Skeletal muscle satellite cell (primary cell): ENCODE results near the gene SH3PXD2A.

Experiments used
- H3K27me3 ChIP-seq: 2 replicates; pipeline ENCODE4 v1.7.0; 2013; ENCODE audit warnings: low read length; ENCODE audit not compliant: control insufficient read depth, insufficient read depth
- H3K36me3 ChIP-seq: 2 replicates; pipeline ENCODE4 v1.7.0; 2013; ENCODE audit warnings: mild to moderate bottlenecking, control low read depth, low read length; ENCODE audit not compliant: insufficient read depth
- H3K4me1 ChIP-seq: 2 replicates; pipeline ENCODE4 v1.7.0; 2013; ENCODE audit warnings: low read length; ENCODE audit not compliant: control insufficient read depth, insufficient read depth
- H3K4me2 ChIP-seq: 2 replicates; pipeline ENCODE4 v1.7.0; 2013; ENCODE audit warnings: mild to moderate bottlenecking, low read length
- H3K4me3 ChIP-seq: 2 replicates; pipeline ENCODE4 v1.7.0; 2013; ENCODE audit warnings: low read length
- H3K9ac ChIP-seq: 2 replicates; pipeline ENCODE4 v1.7.0; 2013; ENCODE audit warnings: mild to moderate bottlenecking, low read depth, low read length, moderate library complexity
- H3K9me3 ChIP-seq: replicated peaks from 2 replicates; pipeline ENCODE4 v1.7.0; 2013; ENCODE audit warnings: mild to moderate bottlenecking, control low read depth, low read length

Gene SH3PXD2A

GRCh38 chr10:103688491-103688890 lies 166.9 kb downstream of the SH3PXD2A start:
- no peak overlapping the region for H3K4me2 ChIP-seq
- H3K9me3 ChIP-seq = no peaks in the 10 kb centered on the region
- H3K27me3 ChIP-seq = peaks cover 2% of the 10 kb centered on the region
- no peak overlapping the region for H3K4me3 ChIP-seq
- peaks cover 9% of the 10 kb centered on the region for H3K4me1 ChIP-seq
- H3K9ac ChIP-seq = no peak overlapping the region
- H3K36me3 ChIP-seq = no peaks in the 10 kb centered on the region

GRCh38 chr10:103687718-103688117 lies 167.7 kb downstream of the SH3PXD2A start:
- no peaks in the 10 kb centered on the region for H3K9me3 ChIP-seq
- no peak overlapping the region for H3K4me3 ChIP-seq
- H3K9ac ChIP-seq = no peak overlapping the region
- peaks cover 4% of the 10 kb centered on the region for H3K4me1 ChIP-seq
- no peak overlapping the region for H3K4me2 ChIP-seq
- H3K27me3 ChIP-seq = no peaks in the 10 kb centered on the region
- H3K36me3 ChIP-seq = no peaks in the 10 kb centered on the region

GRCh38 chr10:103687172-103687571 lies 168.2 kb downstream of the SH3PXD2A start:
- Histone ChIP-seq H3K9me3 (no peaks in the 10 kb centered on the region), H3K4me2 (no peak overlapping the region), H3K36me3 (no peaks in the 10 kb centered on the region), H3K4me3 (no peak overlapping the region), H3K27me3 (no peaks in the 10 kb centered on the region), H3K4me1 (no peaks in the 10 kb centered on the region), H3K9ac (no peak overlapping the region)

GRCh38 chr10:103685880-103686669 lies 169.3 kb downstream of the SH3PXD2A start:
- H3K27me3 ChIP-seq = no peaks in the 10 kb centered on the region
- peak overlapping the region; percentile 9 for H3K9ac ChIP-seq
- H3K9me3 ChIP-seq = no peaks in the 10 kb centered on the region
- H3K4me3 ChIP-seq = no peak overlapping the region
- no peaks in the 10 kb centered on the region for H3K36me3 ChIP-seq
- H3K4me2 ChIP-seq = no peak overlapping the region
- H3K4me1 ChIP-seq = no peaks in the 10 kb centered on the region

GRCh38 chr10:103683851-103684250 lies 171.5 kb downstream of the SH3PXD2A start:
- no peaks in the 10 kb centered on the region for H3K4me1 ChIP-seq
- H3K4me3 ChIP-seq = no peak overlapping the region
- no peaks in the 10 kb centered on the region for H3K36me3 ChIP-seq
- no peak overlapping the region for H3K9ac ChIP-seq
- H3K9me3 ChIP-seq = no peaks in the 10 kb centered on the region
- H3K4me2 ChIP-seq = no peak overlapping the region
- no peaks in the 10 kb centered on the region for H3K27me3 ChIP-seq

GRCh38 chr10:103682631-103683030 lies 172.7 kb downstream of the SH3PXD2A start:
- no peaks in the 10 kb centered on the region for H3K36me3 ChIP-seq
- H3K4me1 ChIP-seq = peaks cover 10% of the 10 kb centered on the region
- H3K9me3 ChIP-seq = no peaks in the 10 kb centered on the region
- H3K27me3 ChIP-seq = no peaks in the 10 kb centered on the region
- H3K4me2 ChIP-seq = no peak overlapping the region
- H3K4me3 ChIP-seq = no peak overlapping the region
- no peak overlapping the region for H3K9ac ChIP-seq

GRCh38 chr10:103681617-103682399 lies 173.6 kb downstream of the SH3PXD2A start:
- H3K4me3 ChIP-seq = no peak overlapping the region
- no peak overlapping the region for H3K4me2 ChIP-seq
- peaks cover 10% of the 10 kb centered on the region for H3K4me1 ChIP-seq
- H3K9ac ChIP-seq = no peak overlapping the region
- H3K9me3 ChIP-seq = no peaks in the 10 kb centered on the region
- no peaks in the 10 kb centered on the region for H3K36me3 ChIP-seq
- no peaks in the 10 kb centered on the region for H3K27me3 ChIP-seq

GRCh38 chr10:103680869-103681236 lies 174.5 kb downstream of the SH3PXD2A start:
- no peak overlapping the region for H3K4me3 ChIP-seq
- peaks cover 18% of the 10 kb centered on the region for H3K4me1 ChIP-seq
- H3K9me3 ChIP-seq = no peaks in the 10 kb centered on the region
- no peaks in the 10 kb centered on the region for H3K36me3 ChIP-seq
- no peak overlapping the region for H3K9ac ChIP-seq
- no peaks in the 10 kb centered on the region for H3K27me3 ChIP-seq
- H3K4me2 ChIP-seq = no peak overlapping the region

GRCh38 chr10:103679096-103679790 lies 176.1 kb downstream of the SH3PXD2A start:
- H3K9me3 ChIP-seq = no peaks in the 10 kb centered on the region
- H3K27me3 ChIP-seq = no peaks in the 10 kb centered on the region
- no peak overlapping the region for H3K4me2 ChIP-seq
- no peak overlapping the region for H3K4me3 ChIP-seq
- H3K9ac ChIP-seq = no peak overlapping the region
- no peaks in the 10 kb centered on the region for H3K36me3 ChIP-seq
- peaks cover 18% of the 10 kb centered on the region for H3K4me1 ChIP-seq

GRCh38 chr10:103678178-103678526 lies 177.2 kb downstream of the SH3PXD2A start:
- H3K4me3 ChIP-seq = peak overlapping the region; percentile 44
- no peaks in the 10 kb centered on the region for H3K9me3 ChIP-seq
- peaks cover 18% of the 10 kb centered on the region for H3K4me1 ChIP-seq
- H3K9ac ChIP-seq = peak overlapping the region; percentile 44
- peak overlapping the region; percentile 38 for H3K4me2 ChIP-seq
- no peaks in the 10 kb centered on the region for H3K27me3 ChIP-seq
- no peaks in the 10 kb centered on the region for H3K36me3 ChIP-seq

GRCh38 chr10:103677486-103678177 lies 177.7 kb downstream of the SH3PXD2A start:
- Histone ChIP-seq H3K27me3 (no peaks in the 10 kb centered on the region), H3K4me3 (peak overlapping the region; percentile 44), H3K36me3 (no peaks in the 10 kb centered on the region), H3K4me2 (peak overlapping the region; percentile 38), H3K9ac (peak overlapping the region; percentile 44), H3K9me3 (no peaks in the 10 kb centered on the region), H3K4me1 (peaks cover 18% of the 10 kb centered on the region)
